H1 (cell line): ENCODE results near the gene FOXA2. TPM values are rescaled to one million over a fixed set of nuclear protein-coding genes. Genes with fewer than 3 reads are reported as not detected.

Experiments
- CTCF ChIA-PET: fragments of 300-600 bp; sonication (Branson Sonifier 250); formaldehyde crosslinking; loops from one replicate; lab custom pipeline; 2021; ENCODE audit not compliant: partially characterized antibody; lab: Charles Lee
- POLR2A ChIA-PET: fragments of 300-600 bp; sonication (Branson Sonifier 250); formaldehyde crosslinking; loops from one replicate; lab custom pipeline; 2021; ENCODE audit warnings: inconsistent platforms; ENCODE audit not compliant: partially characterized antibody; lab: Charles Lee
- DNase-seq, 2 experiments: peaks; one replicate each; pipeline versions ENCODE4 v3.0.0 to v3.0.0-alpha.2; 2010 to 2022; ENCODE audit warnings: low spot score in 2 of 2, low read depth in 1 of 2, mixed read lengths in 1 of 2
- FAIRE-seq: peaks from 2 replicates; lab custom pipeline; 2011; peaks lifted over from hg19 to GRCh38; lab: Jason Lieb, UNC
- H2AFZ ChIP-seq: 2 replicates; pipeline ENCODE4 v1.8.1; 2012; ENCODE audit warnings: low read length, inconsistent platforms
- H2AK5ac ChIP-seq: 2 replicates; pipeline ENCODE4 v1.6.1; 2013; ENCODE audit warnings: low read depth, low read length
- H2BK120ac ChIP-seq: replicated peaks from 2 replicates; pipeline ENCODE3; 2013; ENCODE audit warnings: low read depth, low read length, inconsistent platforms
- H2BK12ac ChIP-seq: 2 replicates; pipeline ENCODE4 v1.6.1; 2013; ENCODE audit warnings: low read depth, low read length
- H2BK15ac ChIP-seq: 2 replicates; pipeline ENCODE4 v1.6.1; 2013; ENCODE audit warnings: low read length
- H2BK20ac ChIP-seq: 2 replicates; pipeline ENCODE4 v1.6.1; 2013; ENCODE audit warnings: low read length
- H2BK5ac ChIP-seq: 2 replicates; pipeline ENCODE4 v1.6.1; 2013; ENCODE audit warnings: low read depth, low read length
- H3K14ac ChIP-seq: 2 replicates; pipeline ENCODE4 v1.6.1; 2013; ENCODE audit warnings: inconsistent platforms; ENCODE audit not compliant: insufficient read length
- H3K18ac ChIP-seq: 2 replicates; pipeline ENCODE4 v1.6.1; 2013; ENCODE audit warnings: low read length; ENCODE audit errors: extremely low read depth
- H3K23ac ChIP-seq: 2 replicates; pipeline ENCODE4 v1.6.1; 2013; ENCODE audit warnings: inconsistent platforms; ENCODE audit not compliant: insufficient read length
- H3K23me2 ChIP-seq: 2 replicates; pipeline ENCODE4 v1.6.1; 2013; ENCODE audit warnings: low read depth, low read length
- H3K27ac ChIP-seq: 2 replicates; pipeline ENCODE4 v1.6.1; 2011; ENCODE audit warnings: low read depth, low read length, inconsistent platforms
- H3K27me3 ChIP-seq, 4 experiments: replicated peaks in 1 of 4; 1 replicate in 1 of 4; 2 replicates in 3 of 4; pipeline versions ENCODE4 v1.6.1 to v1.8.1; 2011 to 2013; ENCODE audit warnings: low read length in 3 of 4, mild to moderate bottlenecking in 3 of 4, inconsistent platforms in 2 of 4, mixed read lengths in 2 of 4, moderate library complexity in 1 of 4; ENCODE audit not compliant: control insufficient read depth in 3 of 4, insufficient read depth in 3 of 4; ENCODE audit errors: extremely low read depth in 1 of 4
- H3K36me3 ChIP-seq, 4 experiments: 2 replicates each; pipeline versions ENCODE4 v1.6.1 to v1.8.1; 2011 to 2013; ENCODE audit warnings: mild to moderate bottlenecking in 4 of 4, low read length in 3 of 4, moderate library complexity in 2 of 4, control low read depth in 1 of 4, inconsistent platforms in 1 of 4; ENCODE audit not compliant: insufficient read depth in 4 of 4, control insufficient read depth in 2 of 4
- H3K4ac ChIP-seq: replicated peaks from 2 replicates; pipeline ENCODE3; 2013; ENCODE audit warnings: low read length, low read depth, mixed read lengths, inconsistent platforms; ENCODE audit not compliant: insufficient read length
- H3K4me1 ChIP-seq, 4 experiments: replicated peaks in 1 of 4; 1 replicate in 1 of 4; 2 replicates in 3 of 4; pipeline versions ENCODE4 v1.6.1 to v1.8.1; 2011 to 2013; ENCODE audit warnings: low read length in 3 of 4, inconsistent platforms in 2 of 4, mixed read lengths in 1 of 4; ENCODE audit not compliant: insufficient read depth in 4 of 4, control insufficient read depth in 3 of 4
- H3K4me2 ChIP-seq, 2 experiments: 2 replicates each; pipeline versions ENCODE4 v1.6.1 to v1.8.1; 2011 to 2013; ENCODE audit warnings: low read depth in 2 of 2, low read length in 2 of 2, control low read depth in 1 of 2, inconsistent platforms in 1 of 2, mild to moderate bottlenecking in 1 of 2; ENCODE audit not compliant: insufficient read depth in 1 of 2
- H3K4me3 ChIP-seq, 4 experiments: fragments of 200-600, 300-600 bp in 1 of 4; sonication (generic), shearing (Covaris generic), sonication (Bioruptor Twin) in 1 of 4; 2 replicates each; pipeline versions ENCODE4 v1.5.1 to v1.8.1; 2011 to 2016; ENCODE audit warnings: low read length in 4 of 4, low read depth in 3 of 4, control low read depth in 2 of 4, inconsistent platforms in 2 of 4, mild to moderate bottlenecking in 2 of 4, mixed read lengths in 1 of 4, moderate library complexity in 1 of 4; ENCODE audit not compliant: insufficient read depth in 2 of 4; ENCODE audit errors: extremely low read depth in 1 of 4
- H3K56ac ChIP-seq: replicated peaks from 2 replicates; pipeline ENCODE3; 2013; ENCODE audit warnings: low read depth, mild to moderate bottlenecking, mixed read lengths, low read length, inconsistent platforms; ENCODE audit not compliant: insufficient read length
- H3K79me1 ChIP-seq: 2 replicates; pipeline ENCODE4 v1.6.1; 2013; ENCODE audit warnings: low read depth, low read length, control low read depth
- H3K79me2 ChIP-seq, 2 experiments: 2 replicates each; pipeline versions ENCODE4 v1.6.1 to v1.8.1; 2012 to 2013; ENCODE audit warnings: low read length in 2 of 2, mild to moderate bottlenecking in 2 of 2, inconsistent platforms in 1 of 2; ENCODE audit not compliant: insufficient read depth in 2 of 2, control insufficient read depth in 1 of 2
- H3K9ac ChIP-seq, 4 experiments: replicated peaks in 1 of 4; 1 replicate in 1 of 4; 2 replicates in 3 of 4; pipeline versions ENCODE4 v1.6.1 to v1.8.1; 2011 to 2013; ENCODE audit warnings: low read depth in 3 of 4, low read length in 3 of 4, control low read depth in 2 of 4, mild to moderate bottlenecking in 2 of 4, moderate library complexity in 2 of 4, inconsistent platforms in 1 of 4; ENCODE audit errors: extremely low read depth in 1 of 4
- H3K9me3 ChIP-seq, 2 experiments: 2 replicates each; pipeline versions ENCODE4 v1.6.1 to v1.8.1; 2012 to 2013; ENCODE audit warnings: mild to moderate bottlenecking in 2 of 2, moderate library complexity in 2 of 2, control low read depth in 1 of 2, inconsistent platforms in 1 of 2, low read depth in 1 of 2, low read length in 1 of 2, mixed read lengths in 1 of 2; ENCODE audit not compliant: insufficient read depth in 2 of 2
- H4K20me1 ChIP-seq, 2 experiments: replicated peaks in 1 of 2; 2 replicates each; pipeline versions ENCODE3 to v1.8.1; 2011 to 2013; ENCODE audit warnings: inconsistent platforms in 2 of 2, low read length in 2 of 2, mild to moderate bottlenecking in 1 of 2; ENCODE audit not compliant: insufficient read depth in 2 of 2, control insufficient read depth in 1 of 2
- H4K5ac ChIP-seq: 2 replicates; pipeline ENCODE4 v1.6.1; 2013; ENCODE audit warnings: low read length, low read depth, mixed read lengths, inconsistent platforms; ENCODE audit not compliant: insufficient read length
- H4K8ac ChIP-seq: 2 replicates; pipeline ENCODE4 v1.8.0; 2013; ENCODE audit warnings: mild to moderate bottlenecking, moderate library complexity, low read length, inconsistent platforms; ENCODE audit not compliant: insufficient read depth; ENCODE audit errors: extremely low read depth
- H4K91ac ChIP-seq: replicated peaks from 2 replicates; pipeline ENCODE3; 2013; ENCODE audit warnings: low read length, mixed read lengths, inconsistent platforms; ENCODE audit not compliant: insufficient read length
- BACH1 ChIP-seq: IDR thresholded peaks from 2 replicates; pipeline ENCODE4 v1.6.1; 2012; ENCODE audit warnings: low read length, improper control_type of control experiment
- BCL11A ChIP-seq, 2 experiments: IDR thresholded peaks; one replicate each; pipeline ENCODE4 v1.6.1; 2011; ENCODE audit warnings: low read depth in 2 of 2, low read length in 2 of 2, mild to moderate bottlenecking in 2 of 2
- CHD1 ChIP-seq: IDR thresholded peaks from 2 replicates; pipeline ENCODE4 v1.6.1; 2012; ENCODE audit warnings: low read depth, low read length, improper control_type of control experiment
- GABPA ChIP-seq: IDR thresholded peaks from 2 replicates; pipeline ENCODE4 v1.6.1; 2011; ENCODE audit warnings: mild to moderate bottlenecking, low read length, moderate library complexity, borderline replicate concordance; ENCODE audit not compliant: insufficient read depth
- GTF2F1 ChIP-seq: IDR thresholded peaks from 2 replicates; pipeline ENCODE4 v1.6.1; 2012; ENCODE audit warnings: low read depth, low read length, improper control_type of control experiment, borderline replicate concordance
- JUN ChIP-seq: IDR thresholded peaks from 2 replicates; pipeline ENCODE4 v1.6.1; 2011; ENCODE audit warnings: low read depth, mild to moderate bottlenecking, improper control_type of control experiment, low read length
- NRF1 ChIP-seq: IDR thresholded peaks from 2 replicates; pipeline ENCODE4 v1.6.1; 2011; ENCODE audit warnings: mild to moderate bottlenecking, low read depth, low read length, improper control_type of control experiment
- POU5F1 ChIP-seq: IDR thresholded peaks from 2 replicates; pipeline ENCODE4 v1.6.1; 2011; ENCODE audit warnings: low read depth, mild to moderate bottlenecking, low read length, moderate library complexity
- RFX5 ChIP-seq: IDR thresholded peaks from 2 replicates; pipeline ENCODE4 v1.6.1; 2011; ENCODE audit warnings: low read depth, low read length, improper control_type of control experiment, borderline replicate concordance
- SP4 ChIP-seq: IDR thresholded peaks from 2 replicates; pipeline ENCODE4 v1.6.1; 2012; ENCODE audit warnings: low read length, inconsistent platforms
- polyA plus RNA-seq, 7 experiments: library from polyadenylated mRNA; depleted of rRNA in 3 of 7; stranded (reverse) in 5 of 7; unstranded in 2 of 7; fragments of >200 nt in 5 of 7; fragments of 200-250 nt in 2 of 7; gene quantifications; 1 replicate in 5 of 7; 2 replicates in 1 of 7; 4 replicates in 1 of 7; pipeline versions ENCODE4 v1.2.1 to v1.2.3, GENCODE V29; 2011 to 2013; ENCODE audit warnings: missing spikeins in 2 of 7, mixed read lengths in 2 of 7
- total RNA-seq: library from RNA; stranded (reverse); fragmentation: NEBNext Ultra II Directional; extraction: Animal tissue kit (Norgen Biotek cat#: 25700); gene quantifications from 2 replicates; pipeline ENCODE4 v1.2.1, GENCODE V29; 2021

FOXA2 gene
- total and polyA plus RNA-seq, 2 of the 8 experiments (the other 6 are each of a cell fraction or from before 2014, with no cell fraction given), result not detected

GRCh38 chr20:22545045-22545444, 39.3 kb downstream of the FOXA2 start:
- Histone ChIP-seq H3K4me1 (no peaks in the 10 kb centered on the region), H3K4me2 (no peak overlapping the region)
- POLR2A ChIA-PET, result no interaction called here

More at GRCh38 chr20:22545045-22545444, 39.3 kb downstream of the FOXA2 start:
- Histone ChIP-seq H2AK5ac (no peak overlapping the region), H2BK15ac (no peak overlapping the region), H2BK12ac (no peak overlapping the region), H3K9me3 (peaks cover 3% of the 10 kb centered on the region in 2 experiments; a peak in 2 of 4 replicates), H3K79me2 (no peaks in the 10 kb centered on the region), H3K79me1 (no peaks in the 10 kb centered on the region), H2BK5ac (no peak overlapping the region), H3K4me3 (no peak overlapping the region), H2BK20ac (no peak overlapping the region), H3K27me3 (no peaks in the 10 kb centered on the region), H3K4ac (no peak overlapping the region), H3K36me3 (no peaks in the 10 kb centered on the region), H4K91ac (no peak overlapping the region), H3K23ac (no peak overlapping the region), H3K18ac (no peak overlapping the region), H3K27ac (no peak overlapping the region), H2AFZ (no peak overlapping the region), H3K14ac (no peak overlapping the region), H2BK120ac (no peak overlapping the region), H3K23me2 (peaks cover 3% of the 10 kb centered on the region; the same call in 1 of the 2 replicates), H3K56ac (no peak overlapping the region), H3K9ac (no peak overlapping the region), H4K5ac (no peak overlapping the region), H4K8ac (no peak overlapping the region), H4K20me1 (no peaks in the 10 kb centered on the region)
- FAIRE-seq, result no peak
- TF ChIP-seq BCL11A (IDR thresholded peaks at IDR 0.05; ENCODE audit: low read depth in 2 of 2, low read length in 2 of 2) (no peak), NRF1 (no peak), RFX5 (no peak), POU5F1 (no peak), SP4 (no peak), CHD1 (no peak), GABPA (no peak), GTF2F1 (no peak), BACH1 (no peak), JUN (no peak)
- CTCF ChIA-PET, result no interaction called here
- DNase-seq, result no peak
